ENCODE data around the gene IL13. TPM values are rescaled to one million over a fixed set of nuclear protein-coding genes. Genes with fewer than 3 reads are reported as not detected.

The IL13 gene
- total and polyA plus RNA-seq, 10 of the 15 experiments (the other 5 are each of a cell fraction or from before 2014, with no cell fraction given) = 0.06 to 0.40 (median 0.11) TPM; not detected in 6

DNA sequence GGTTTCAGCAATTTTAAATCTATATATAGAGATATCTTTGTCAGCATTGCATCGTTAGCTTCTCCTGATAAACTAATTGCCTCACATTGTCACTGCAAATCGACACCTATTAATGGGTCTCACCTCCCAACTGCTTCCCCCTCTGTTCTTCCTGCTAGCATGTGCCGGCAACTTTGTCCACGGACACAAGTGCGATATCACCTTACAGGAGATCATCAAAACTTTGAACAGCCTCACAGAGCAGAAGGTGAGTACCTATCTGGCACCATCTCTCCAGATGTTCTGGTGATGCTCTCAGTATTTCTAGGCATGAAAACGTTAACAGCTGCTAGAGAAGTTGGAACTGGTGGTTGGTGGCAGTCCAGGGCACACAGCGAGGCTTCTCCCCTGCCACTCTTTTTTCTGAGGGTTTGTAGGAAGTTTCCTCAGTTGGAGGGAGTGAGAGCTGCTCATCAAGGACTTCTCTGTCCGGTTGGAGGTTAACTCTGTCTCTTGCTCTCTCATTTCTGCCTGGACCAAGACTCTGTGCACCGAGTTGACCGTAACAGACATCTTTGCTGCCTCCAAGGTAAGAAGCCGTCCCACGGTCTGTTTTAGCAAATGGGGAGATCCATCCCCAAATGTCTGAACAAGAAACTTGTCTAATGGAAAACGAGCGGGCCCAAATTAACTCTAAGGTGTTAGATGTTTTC, 16.1 kb downstream of the IL13 start, which contains the start of gene IL4:
Gene IL4, plus strand, starts transcription at position 51 of the 692 bp plus-strand sequence. Its CDS starts 62 bp downstream, at position 113.
- ChIA-PET SMC1A (ENCODE audit: uncharacterized antibody, unreplicated experiment) (interaction anchor here (0.9 to 11.4 kb wide), 21 partner anchors 8 to 147 kb away, joined by 3 to 156 read pairs (median 7); partner anchors contain the start of genes CCNI2, IL13 and KIF3A), CTCF (interaction anchor here (0.5 to 5.1 kb wide), 17 partner anchors 11 to 171 kb away, joined by 3 to 57 read pairs (median 3); partner anchors contain the start of gene CCNI2), POLR2A (interaction anchor here (1.0 to 11.2 kb wide), 9 partner anchors 11 to 87 kb away, joined by 3 to 118 read pairs (median 4); partner anchors contain the start of genes IL13 and KIF3A), RAD21 (ENCODE audit: unreplicated experiment) (interaction anchor here (0.8 to 7.7 kb wide), 24 partner anchors 11 to 253 kb away, joined by 3 to 148 read pairs (median 4); partner anchors contain the start of genes CCNI2 and KIF3A)
- no peak for DNase-seq (ENCODE audit: low read depth, low spot score)
- peak within 1 kb of the TSS; percentile 29; the same call in 1 of the 2 replicates for H3K4me3 ChIP-seq
- H3K36me3 ChIP-seq (ENCODE audit: control insufficient read depth in 2 of 2, insufficient read depth in 2 of 2, low read length in 1 of 2) = no peaks in the 10 kb centered on the region
- intact Hi-C loops (cut with micrococcal nuclease; ENCODE audit: unreplicated experiment) = loop anchor here (1.0 kb wide), 1 partner anchor 11 kb away; no protein-coding TSS in a partner anchor
- peak within 1 kb of the TSS; percentile 74 for H3K4me2 ChIP-seq (ENCODE audit: control insufficient read depth, insufficient read depth)
- in situ Hi-C loops (cut with MboI) = no loop called here
- H3K79me2 ChIP-seq (ENCODE audit: control insufficient read depth, insufficient read depth, low read length) = no peaks in the 10 kb centered on the region
- H3K4me1 ChIP-seq (ENCODE audit: control insufficient read depth, insufficient read depth, low read length) = peaks cover 33% of the 10 kb centered on the region
- peak; percentile 68 for FAIRE-seq
- no peaks in the 10 kb centered on the region for H3K9me3 ChIP-seq (replicated peaks; ENCODE audit: control insufficient read depth, insufficient read depth, low read length)
- peak within 1 kb of the TSS; percentile 75 for H3K27ac ChIP-seq (ENCODE audit: control insufficient read depth, insufficient read depth)
- WGBS (ENCODE audit: insufficient coverage, insufficient replicate concordance, low lambda C conversion rate, missing lambda C conversion rate) = 48% methylated on average over 14 of the region's 14 CpGs
- H3K9ac ChIP-seq (ENCODE audit: control insufficient read depth, insufficient read depth, low read length) = peak within 1 kb of the TSS; percentile 53; the same call in 1 of the 2 replicates
- no peak; the same call in 2 of the 3 replicates for ATAC-seq
- BruUV-seq (replicated peaks) = TSS peak; percentile 89
- no peaks in the 10 kb centered on the region for H3K27me3 ChIP-seq (replicated peaks in 1 of 2; ENCODE audit: control insufficient read depth in 2 of 2, insufficient read depth in 2 of 2, low read length in 1 of 2)
- no peaks in the 10 kb centered on the region for H4K20me1 ChIP-seq (ENCODE audit: control insufficient read depth, insufficient read depth)
- H2AFZ ChIP-seq (ENCODE audit: control insufficient read depth, low read depth, low read length) = peak within 1 kb of the TSS; percentile 25
- TF ChIP-seq CHD1 (IDR thresholded peaks at IDR 0.05; ENCODE audit: low read depth, low read length) (no peak), ETV6 (conservative IDR thresholded peaks at IDR 0.05 in 1 of 2, IDR thresholded peaks at IDR 0.05 in 1 of 2; ENCODE audit: borderline replicate concordance in 1 of 2, low read depth in 1 of 2) (no peak), LARP7 (IDR thresholded peaks at IDR 0.05) (no peak), TCF3 (IDR thresholded peaks at IDR 0.05; ENCODE audit: borderline replicate concordance, insufficient read depth, low read depth, low read length) (no peak), CEBPB (IDR thresholded peaks at IDR 0.05; ENCODE audit: borderline replicate concordance in 1 of 2, low read depth in 2 of 2, low read length in 2 of 2) (no peak), GATAD2B (conservative IDR thresholded peaks at IDR 0.05; ENCODE audit: low read depth) (0 out of 2 replicates have a peak, but pooled peaks have one; percentile 13), ATF7 (IDR thresholded peaks at IDR 0.05; ENCODE audit: low read depth) (no peak), CHD4 (IDR thresholded peaks at IDR 0.05) (no peak), YY1 (IDR thresholded peaks at IDR 0.05; ENCODE audit: low read depth, low read length) (0 out of 2 replicates have a peak, but pooled peaks have one; percentile 4), HDAC2 (IDR thresholded peaks at IDR 0.05) (no peak), POLR2A (IDR thresholded peaks at IDR 0.05; ENCODE audit: low read depth, low read length) (no peak), CREB1 (IDR thresholded peaks at IDR 0.05; ENCODE audit: low read depth) (no peak), RCOR1 (conservative IDR thresholded peaks at IDR 0.05; ENCODE audit: low read depth, low read length) (no peak)
- TF ChIP-seq, protein P1, sequence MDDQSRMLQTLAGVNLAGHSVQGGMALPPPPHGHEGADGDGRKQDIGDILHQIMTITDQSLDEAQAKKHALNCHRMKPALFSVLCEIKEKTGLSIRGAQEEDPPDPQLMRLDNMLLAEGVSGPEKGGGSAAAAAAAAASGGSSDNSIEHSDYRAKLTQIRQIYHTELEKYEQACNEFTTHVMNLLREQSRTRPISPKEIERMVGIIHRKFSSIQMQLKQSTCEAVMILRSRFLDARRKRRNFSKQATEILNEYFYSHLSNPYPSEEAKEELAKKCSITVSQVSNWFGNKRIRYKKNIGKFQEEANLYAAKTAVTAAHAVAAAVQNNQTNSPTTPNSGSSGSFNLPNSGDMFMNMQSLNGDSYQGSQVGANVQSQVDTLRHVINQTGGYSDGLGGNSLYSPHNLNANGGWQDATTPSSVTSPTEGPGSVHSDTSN (IDR thresholded peaks at IDR 0.05; ENCODE audit: insufficient replicate concordance, low read depth, low read length) = no peak
- TF ChIP-seq, protein P2, sequence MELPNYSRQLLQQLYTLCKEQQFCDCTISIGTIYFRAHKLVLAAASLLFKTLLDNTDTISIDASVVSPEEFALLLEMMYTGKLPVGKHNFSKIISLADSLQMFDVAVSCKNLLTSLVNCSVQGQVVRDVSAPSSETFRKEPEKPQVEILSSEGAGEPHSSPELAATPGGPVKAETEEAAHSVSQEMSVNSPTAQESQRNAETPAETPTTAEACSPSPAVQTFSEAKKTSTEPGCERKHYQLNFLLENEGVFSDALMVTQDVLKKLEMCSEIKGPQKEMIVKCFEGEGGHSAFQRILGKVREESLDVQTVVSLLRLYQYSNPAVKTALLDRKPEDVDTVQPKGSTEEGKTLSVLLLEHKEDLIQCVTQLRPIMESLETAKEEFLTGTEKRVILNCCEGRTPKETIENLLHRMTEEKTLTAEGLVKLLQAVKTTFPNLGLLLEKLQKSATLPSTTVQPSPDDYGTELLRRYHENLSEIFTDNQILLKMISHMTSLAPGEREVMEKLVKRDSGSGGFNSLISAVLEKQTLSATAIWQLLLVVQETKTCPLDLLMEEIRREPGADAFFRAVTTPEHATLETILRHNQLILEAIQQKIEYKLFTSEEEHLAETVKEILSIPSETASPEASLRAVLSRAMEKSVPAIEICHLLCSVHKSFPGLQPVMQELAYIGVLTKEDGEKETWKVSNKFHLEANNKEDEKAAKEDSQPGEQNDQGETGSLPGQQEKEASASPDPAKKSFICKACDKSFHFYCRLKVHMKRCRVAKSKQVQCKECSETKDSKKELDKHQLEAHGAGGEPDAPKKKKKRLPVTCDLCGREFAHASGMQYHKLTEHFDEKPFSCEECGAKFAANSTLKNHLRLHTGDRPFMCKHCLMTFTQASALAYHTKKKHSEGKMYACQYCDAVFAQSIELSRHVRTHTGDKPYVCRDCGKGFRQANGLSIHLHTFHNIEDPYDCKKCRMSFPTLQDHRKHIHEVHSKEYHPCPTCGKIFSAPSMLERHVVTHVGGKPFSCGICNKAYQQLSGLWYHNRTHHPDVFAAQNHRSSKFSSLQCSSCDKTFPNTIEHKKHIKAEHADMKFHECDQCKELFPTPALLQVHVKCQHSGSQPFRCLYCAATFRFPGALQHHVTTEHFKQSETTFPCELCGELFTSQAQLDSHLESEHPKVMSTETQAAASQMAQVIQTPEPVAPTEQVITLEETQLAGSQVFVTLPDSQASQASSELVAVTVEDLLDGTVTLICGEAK (IDR thresholded peaks at IDR 0.05; ENCODE audit: borderline replicate concordance) = peak; percentile 26; the same call in 1 of the 2 replicates
- TF ChIP-seq, protein P3, sequence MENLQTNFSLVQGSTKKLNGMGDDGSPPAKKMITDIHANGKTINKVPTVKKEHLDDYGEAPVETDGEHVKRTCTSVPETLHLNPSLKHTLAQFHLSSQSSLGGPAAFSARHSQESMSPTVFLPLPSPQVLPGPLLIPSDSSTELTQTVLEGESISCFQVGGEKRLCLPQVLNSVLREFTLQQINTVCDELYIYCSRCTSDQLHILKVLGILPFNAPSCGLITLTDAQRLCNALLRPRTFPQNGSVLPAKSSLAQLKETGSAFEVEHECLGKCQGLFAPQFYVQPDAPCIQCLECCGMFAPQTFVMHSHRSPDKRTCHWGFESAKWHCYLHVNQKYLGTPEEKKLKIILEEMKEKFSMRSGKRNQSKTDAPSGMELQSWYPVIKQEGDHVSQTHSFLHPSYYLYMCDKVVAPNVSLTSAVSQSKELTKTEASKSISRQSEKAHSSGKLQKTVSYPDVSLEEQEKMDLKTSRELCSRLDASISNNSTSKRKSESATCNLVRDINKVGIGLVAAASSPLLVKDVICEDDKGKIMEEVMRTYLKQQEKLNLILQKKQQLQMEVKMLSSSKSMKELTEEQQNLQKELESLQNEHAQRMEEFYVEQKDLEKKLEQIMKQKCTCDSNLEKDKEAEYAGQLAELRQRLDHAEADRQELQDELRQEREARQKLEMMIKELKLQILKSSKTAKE (IDR thresholded peaks at IDR 0.05; ENCODE audit: low read depth, poor library complexity, severe bottlenecking) = no peak

Data from GM12878 (cell line).